ENCODE data around the gene PGM1. TPM values are rescaled to one million over a fixed set of nuclear protein-coding genes. Genes with fewer than 3 reads are reported as not detected.

Gene PGM1
- total RNA-seq, 1 donor from 2014 or later, result 32.9 TPM

DNA sequence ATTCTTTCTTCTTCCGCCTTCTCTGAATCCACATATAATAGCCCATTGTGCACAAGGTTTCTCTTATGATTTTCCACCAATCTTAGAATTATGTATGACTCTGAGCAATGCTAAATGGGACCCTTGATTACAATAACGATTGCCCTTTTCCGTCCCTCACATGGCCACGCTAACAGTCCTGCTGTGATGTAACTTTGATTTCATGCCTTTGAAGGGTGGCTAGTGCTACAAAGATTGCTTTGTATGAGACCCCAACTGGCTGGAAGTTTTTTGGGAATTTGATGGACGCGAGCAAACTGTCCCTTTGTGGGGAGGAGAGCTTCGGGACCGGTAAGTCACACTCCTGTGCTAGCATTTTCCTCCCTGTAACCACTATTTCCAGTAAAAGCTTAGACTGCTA is 45.3 kb downstream of the PGM1 start:
- no peak for TF ChIP-seq CTCF (conservative IDR thresholded peaks at IDR 0.05)
- Mint-ChIP-seq H3K36me3 (peaks cover 34% of the 10 kb centered on the region), H3K27me3 (peaks cover 9% of the 10 kb centered on the region), H3K4me3 (no peak overlapping the region), H3K9me3 (no peaks in the 10 kb centered on the region), H3K4me1 (ENCODE audit: unreplicated experiment) (peaks cover 56% of the 10 kb centered on the region), H3K27ac (no peak overlapping the region)
- DNase-seq (ENCODE audit: extremely low spot score, unreplicated experiment), result no peak

DNA sequence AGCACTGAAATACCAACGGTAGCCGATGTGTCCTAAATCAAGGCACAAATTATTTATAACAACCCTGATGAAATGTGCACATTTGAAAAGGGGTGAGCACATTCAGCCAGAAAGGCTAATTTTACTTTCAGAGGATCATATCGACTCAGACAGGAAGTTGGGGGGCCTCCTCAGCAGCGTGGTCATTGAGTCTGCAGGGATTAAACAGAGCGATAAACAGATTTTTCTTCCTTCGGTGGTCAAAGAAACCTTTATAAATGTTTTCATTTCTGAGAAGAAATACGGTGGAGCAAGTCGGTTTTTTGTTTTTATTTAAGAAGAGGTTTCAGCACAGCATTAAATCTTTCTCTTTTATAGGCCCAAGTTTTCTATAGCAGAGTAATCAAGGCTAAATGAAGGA is 45.7 kb downstream of the PGM1 start:
- peaks cover 9% of the 10 kb centered on the region for H3K27me3 Mint-ChIP-seq
- no peak overlapping the region for H3K4me3 Mint-ChIP-seq
- H3K27ac Mint-ChIP-seq, result no peak overlapping the region
- H3K4me1 Mint-ChIP-seq (ENCODE audit: unreplicated experiment), result peaks cover 59% of the 10 kb centered on the region
- no peaks in the 10 kb centered on the region for H3K9me3 Mint-ChIP-seq
- no peak for DNase-seq (ENCODE audit: extremely low spot score, unreplicated experiment)
- no peak for TF ChIP-seq CTCF (conservative IDR thresholded peaks at IDR 0.05)
- H3K36me3 Mint-ChIP-seq, result peaks cover 34% of the 10 kb centered on the region

DNA sequence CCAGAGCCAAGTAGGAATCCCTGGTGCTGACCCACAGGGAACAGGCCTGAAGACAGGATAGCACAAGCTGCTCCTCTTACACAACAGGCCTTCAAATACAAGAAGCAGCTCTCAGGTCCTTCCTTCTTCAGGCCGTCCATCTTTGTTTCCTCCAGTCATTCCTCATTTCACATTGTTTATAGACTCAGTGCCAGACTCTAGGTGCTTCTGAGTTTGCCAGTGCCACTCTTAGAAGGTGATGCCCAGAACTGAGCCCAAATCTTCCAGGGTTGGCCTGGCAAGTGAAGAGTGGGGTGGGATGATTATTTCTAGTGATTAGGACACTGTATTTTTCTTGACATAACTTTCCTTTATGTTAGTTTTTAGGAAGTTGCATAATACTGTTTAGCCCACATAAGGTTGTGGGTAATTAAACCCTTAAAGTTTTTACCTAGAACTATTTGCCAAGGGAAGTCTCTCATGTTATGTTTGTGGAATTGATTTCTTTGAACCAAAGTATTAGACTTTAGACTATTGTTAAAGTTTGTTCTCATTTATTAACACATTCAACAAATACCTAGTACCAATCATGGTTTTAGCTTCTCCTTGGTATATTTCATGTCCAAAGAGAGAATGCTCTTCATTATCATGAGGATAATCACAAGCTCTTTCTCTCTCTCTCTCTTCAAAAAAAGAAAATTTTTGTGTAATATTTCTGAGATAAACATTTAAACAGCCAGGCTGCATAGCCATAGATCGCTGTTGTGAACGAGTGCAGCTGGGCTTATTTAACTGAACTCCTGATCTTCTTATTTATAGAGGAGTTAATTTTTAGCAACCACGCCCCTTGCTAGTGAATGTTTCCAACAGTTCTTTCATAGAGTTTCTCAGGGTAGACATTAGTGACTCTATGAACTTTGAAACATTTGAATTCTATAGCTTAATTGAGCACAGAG is 47.7 kb downstream of the PGM1 start:
- no peak for DNase-seq (ENCODE audit: extremely low spot score, unreplicated experiment)
- Mint-ChIP-seq H3K9me3 (peaks cover 4% of the 10 kb centered on the region), H3K36me3 (peaks cover 32% of the 10 kb centered on the region), H3K27ac (peak overlapping the region; percentile 25), H3K27me3 (peaks cover 9% of the 10 kb centered on the region), H3K4me3 (peak overlapping the region; percentile 38), H3K4me1 (ENCODE audit: unreplicated experiment) (peaks cover 49% of the 10 kb centered on the region)
- TF ChIP-seq CTCF (conservative IDR thresholded peaks at IDR 0.05), result no peak

GRCh38 chr1:63641615-63642014 is 48.4 kb downstream of the PGM1 start:
- peaks cover 9% of the 10 kb centered on the region for H3K27me3 Mint-ChIP-seq
- H3K4me1 Mint-ChIP-seq (ENCODE audit: unreplicated experiment), result peaks cover 42% of the 10 kb centered on the region
- H3K27ac Mint-ChIP-seq, result peak overlapping the region; percentile 25
- peaks cover 6% of the 10 kb centered on the region for H3K9me3 Mint-ChIP-seq
- no peak for DNase-seq (ENCODE audit: extremely low spot score, unreplicated experiment)
- H3K4me3 Mint-ChIP-seq, result peak overlapping the region; percentile 38
- TF ChIP-seq CTCF (conservative IDR thresholded peaks at IDR 0.05), result no peak
- H3K36me3 Mint-ChIP-seq, result peaks cover 32% of the 10 kb centered on the region

DNA sequence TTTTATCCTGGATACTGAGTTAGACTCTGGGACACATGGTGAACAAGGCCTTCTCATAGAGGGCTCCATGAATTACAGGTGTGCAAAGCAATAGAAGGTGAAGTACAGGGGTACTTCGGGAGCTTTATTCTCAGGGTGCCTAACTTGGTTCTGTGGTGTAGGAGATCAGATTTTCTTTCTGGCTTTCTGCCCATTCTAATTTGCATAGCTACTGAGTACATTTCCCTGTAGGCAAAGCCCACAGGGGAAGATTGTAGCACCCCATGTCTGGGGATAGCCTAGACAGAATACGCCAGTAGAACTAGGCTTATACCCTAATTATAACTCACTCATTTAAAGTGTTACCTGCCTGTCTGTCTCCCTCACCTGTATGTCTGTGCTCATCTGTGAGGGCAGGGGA is 49.7 kb downstream of the PGM1 start:
- no peak for DNase-seq (ENCODE audit: extremely low spot score, unreplicated experiment)
- H3K9me3 Mint-ChIP-seq, result peaks cover 6% of the 10 kb centered on the region
- peaks cover 34% of the 10 kb centered on the region for H3K4me1 Mint-ChIP-seq (ENCODE audit: unreplicated experiment)
- no peak overlapping the region for H3K27ac Mint-ChIP-seq
- peaks cover 31% of the 10 kb centered on the region for H3K36me3 Mint-ChIP-seq
- no peak overlapping the region for H3K4me3 Mint-ChIP-seq
- H3K27me3 Mint-ChIP-seq, result peaks cover 9% of the 10 kb centered on the region
- TF ChIP-seq CTCF (conservative IDR thresholded peaks at IDR 0.05), result no peak
